ENCODE results near the gene CHAF1A. TPM values are rescaled to one million over a fixed set of nuclear protein-coding genes. Genes with fewer than 3 reads are reported as not detected.
A peak's percentile ranks its signal among the peaks of the same experiment; 100 is the strongest.

The CHAF1A gene
- total RNA-seq (9.0 TPM), polyA plus RNA-seq (7.0 TPM)

GRCh38 chr19:4402171-4403004 lies at the start of gene CHAF1A:
Gene CHAF1A, plus strand, starts transcription at chr19:4402640. Its CDS starts 123 bp downstream, at chr19:4402763.
- H3K4me3 ChIP-seq (ENCODE audit: low read depth, low read length), result peak within 1 kb of the TSS; percentile 70
- H3K4me1 ChIP-seq (ENCODE audit: insufficient read depth), result no peaks in the 10 kb centered on the region
- peak within 1 kb of the TSS; percentile 87 for H3K27ac ChIP-seq (ENCODE audit: low read depth)
- no peaks in the 10 kb centered on the region for H3K36me3 ChIP-seq (ENCODE audit: insufficient read depth)
- under 1% methylated on average over 84 of the region's 84 CpGs for whole genome bisulfite sequencing
- DNase-seq (ENCODE audit: extremely low spot score), result peak; percentile 99

GRCh38 chr19:4352701-4353121 lies 49.7 kb upstream of the CHAF1A start:
- Histone ChIP-seq H3K4me1 (ENCODE audit: insufficient read depth) (no peaks in the 10 kb centered on the region), H3K27ac (ENCODE audit: low read depth) (no peak overlapping the region)
- WGBS, result 32% methylated on average over 9 of the region's 9 CpGs

GRCh38 chr19:4354282-4354681 lies 48.2 kb upstream of the CHAF1A start:
- Histone ChIP-seq H3K4me3 (ENCODE audit: low read depth, low read length) (no peak overlapping the region), H3K4me1 (ENCODE audit: insufficient read depth) (no peaks in the 10 kb centered on the region), H3K27ac (ENCODE audit: low read depth) (no peak overlapping the region), H3K36me3 (ENCODE audit: insufficient read depth) (no peaks in the 10 kb centered on the region)
- 87% methylated on average over 12 of the region's 12 CpGs for WGBS
- no peak for DNase-seq (ENCODE audit: extremely low spot score)

More at GRCh38 chr19:4352701-4353121, 49.7 kb upstream of the CHAF1A start:
- no peak for DNase-seq (ENCODE audit: extremely low spot score)
- Histone ChIP-seq H3K36me3 (ENCODE audit: insufficient read depth) (no peaks in the 10 kb centered on the region), H3K4me3 (ENCODE audit: low read depth, low read length) (no peak overlapping the region)

- no peak overlapping the region for H3K4me3 ChIP-seq (ENCODE audit: low read depth, low read length)
- H3K36me3 ChIP-seq (ENCODE audit: insufficient read depth), result no peaks in the 10 kb centered on the region
- no peaks in the 10 kb centered on the region for H3K4me1 ChIP-seq (ENCODE audit: insufficient read depth)
- DNase-seq (ENCODE audit: extremely low spot score), result no peak
- H3K27ac ChIP-seq (ENCODE audit: low read depth), result no peak overlapping the region
- WGBS, result 82% methylated on average over 17 of the region's 17 CpGs
These were observed 47.5 kb upstream of the CHAF1A start for GRCh38 chr19:4354897-4355296.

GRCh38 chr19:4357095-4357797 lies 45.2 kb upstream of the CHAF1A start:
- no peak for DNase-seq (ENCODE audit: extremely low spot score)
- H3K27ac ChIP-seq (ENCODE audit: low read depth), result no peak overlapping the region
- H3K4me1 ChIP-seq (ENCODE audit: insufficient read depth), result no peaks in the 10 kb centered on the region
- H3K4me3 ChIP-seq (ENCODE audit: low read depth, low read length), result no peak overlapping the region
- 79% methylated on average over 23 of the region's 23 CpGs for WGBS
- peaks cover 3% of the 10 kb centered on the region for H3K36me3 ChIP-seq (ENCODE audit: insufficient read depth)

GRCh38 chr19:4357921-4358326 lies 44.5 kb upstream of the CHAF1A start:
- DNase-seq (ENCODE audit: extremely low spot score), result no peak
- H3K36me3 ChIP-seq (ENCODE audit: insufficient read depth), result peaks cover 3% of the 10 kb centered on the region
- no peak overlapping the region for H3K4me3 ChIP-seq (ENCODE audit: low read depth, low read length)
- H3K4me1 ChIP-seq (ENCODE audit: insufficient read depth), result no peaks in the 10 kb centered on the region
- no peak overlapping the region for H3K27ac ChIP-seq (ENCODE audit: low read depth)
- 88% methylated on average over 16 of the region's 16 CpGs for WGBS

GRCh38 chr19:4358709-4359626 lies 43.5 kb upstream of the CHAF1A start:
- DNase-seq (ENCODE audit: extremely low spot score), result no peak
- Histone ChIP-seq H3K27ac (ENCODE audit: low read depth) (no peak overlapping the region), H3K4me1 (ENCODE audit: insufficient read depth) (no peaks in the 10 kb centered on the region), H3K4me3 (ENCODE audit: low read depth, low read length) (no peak overlapping the region), H3K36me3 (ENCODE audit: insufficient read depth) (peaks cover 3% of the 10 kb centered on the region)
- WGBS, result 83% methylated on average over 25 of the region's 25 CpGs

- 74% methylated on average over 13 of the region's 13 CpGs for WGBS
- H3K4me3 ChIP-seq (ENCODE audit: low read depth, low read length), result no peak overlapping the region
- H3K4me1 ChIP-seq (ENCODE audit: insufficient read depth), result no peaks in the 10 kb centered on the region
- H3K36me3 ChIP-seq (ENCODE audit: insufficient read depth), result peaks cover 3% of the 10 kb centered on the region
- no peak overlapping the region for H3K27ac ChIP-seq (ENCODE audit: low read depth)
- DNase-seq (ENCODE audit: extremely low spot score), result no peak
These were observed 42.8 kb upstream of the CHAF1A start for GRCh38 chr19:4359627-4360000.

- DNase-seq (ENCODE audit: extremely low spot score), result no peak
- Histone ChIP-seq H3K4me1 (ENCODE audit: insufficient read depth) (no peaks in the 10 kb centered on the region), H3K27ac (ENCODE audit: low read depth) (no peak overlapping the region), H3K4me3 (ENCODE audit: low read depth, low read length) (no peak overlapping the region), H3K36me3 (ENCODE audit: insufficient read depth) (peaks cover 3% of the 10 kb centered on the region)
- WGBS, result 48% methylated on average over 9 of the region's 9 CpGs
These were observed 42.3 kb upstream of the CHAF1A start for GRCh38 chr19:4360081-4360569.

- no peak overlapping the region for H3K27ac ChIP-seq (ENCODE audit: low read depth)
- no peaks in the 10 kb centered on the region for H3K4me1 ChIP-seq (ENCODE audit: insufficient read depth)
- WGBS, result 48% methylated on average over 12 of the region's 12 CpGs
- DNase-seq (ENCODE audit: extremely low spot score), result no peak
- no peak overlapping the region for H3K4me3 ChIP-seq (ENCODE audit: low read depth, low read length)
- peaks cover 3% of the 10 kb centered on the region for H3K36me3 ChIP-seq (ENCODE audit: insufficient read depth)
These were observed 41.7 kb upstream of the CHAF1A start for GRCh38 chr19:4360641-4361151.

GRCh38 chr19:4361152-4362046 lies 41.0 kb upstream of the CHAF1A start:
- DNase-seq (ENCODE audit: extremely low spot score), result no peak
- WGBS, result 74% methylated on average over 50 of the region's 50 CpGs
- peaks cover 3% of the 10 kb centered on the region for H3K36me3 ChIP-seq (ENCODE audit: insufficient read depth)
- H3K4me3 ChIP-seq (ENCODE audit: low read depth, low read length), result no peak overlapping the region
- no peaks in the 10 kb centered on the region for H3K4me1 ChIP-seq (ENCODE audit: insufficient read depth)
- H3K27ac ChIP-seq (ENCODE audit: low read depth), result peak overlapping the region; percentile 44

GRCh38 chr19:4362101-4362828 lies 40.2 kb upstream of the CHAF1A start:
- Histone ChIP-seq H3K36me3 (ENCODE audit: insufficient read depth) (peaks cover 3% of the 10 kb centered on the region), H3K27ac (ENCODE audit: low read depth) (no peak overlapping the region), H3K4me3 (ENCODE audit: low read depth, low read length) (no peak overlapping the region), H3K4me1 (ENCODE audit: insufficient read depth) (no peaks in the 10 kb centered on the region)
- no peak for DNase-seq (ENCODE audit: extremely low spot score)
- WGBS, result 84% methylated on average over 32 of the region's 32 CpGs
